ENCODE data around the gene BCKDHB.
"Not testable (repeated sequence)": the region's sequence is repeated elsewhere in the genome, so short reads cannot be mapped to it uniquely, and the experiment has no call there.

Gene BCKDHB

DNA sequence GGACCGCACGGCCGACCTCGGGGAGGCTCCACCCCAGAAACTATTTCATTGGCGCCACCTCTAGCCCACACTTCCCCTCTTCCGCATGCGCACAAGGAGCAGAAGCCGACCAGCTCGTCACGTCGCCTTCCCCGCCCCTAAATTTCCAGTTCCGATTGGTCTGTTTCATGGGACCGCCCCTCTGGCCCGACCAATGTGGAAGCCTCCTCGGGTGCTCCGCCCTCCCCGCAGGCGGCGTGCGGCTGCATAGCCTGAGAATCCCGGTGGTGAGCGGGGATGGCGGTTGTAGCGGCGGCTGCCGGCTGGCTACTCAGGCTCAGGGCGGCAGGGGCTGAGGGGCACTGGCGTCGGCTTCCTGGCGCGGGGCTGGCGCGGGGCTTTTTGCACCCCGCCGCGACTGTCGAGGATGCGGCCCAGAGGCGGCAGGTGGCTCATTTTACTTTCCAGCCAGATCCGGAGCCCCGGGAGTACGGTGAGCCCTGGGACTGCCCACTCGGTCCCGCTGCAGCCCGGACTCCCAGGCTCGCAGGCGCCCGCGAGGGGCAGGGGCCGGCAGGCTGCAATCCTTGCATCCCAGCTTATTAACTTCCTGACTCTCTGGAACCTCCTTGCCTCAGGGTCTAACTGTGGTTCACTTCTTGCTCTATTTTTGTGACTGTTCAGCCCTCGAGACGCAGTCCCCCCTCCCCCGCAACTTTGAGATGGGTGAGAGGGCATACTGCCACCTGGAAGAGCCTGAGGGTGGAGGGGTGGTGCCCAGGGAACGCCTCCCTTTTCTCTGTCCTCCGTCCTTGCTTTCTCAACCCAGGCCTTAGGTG, at the start of gene BCKDHB:
BCKDHB (plus strand) TSS at position 254 of the 818 bp plus-strand sequence; CDS start at position 277, 23 bp downstream.
- DNase-seq: peak; percentile 98

GRCh38 chr6:80060774-80061173, 45.7 kb upstream of the BCKDHB start:
- DNase-seq: no peak

- not testable (repeated sequence) for DNase-seq
These were observed 38.3 kb upstream of the BCKDHB start for GRCh38 chr6:80068146-80068545.

DNA sequence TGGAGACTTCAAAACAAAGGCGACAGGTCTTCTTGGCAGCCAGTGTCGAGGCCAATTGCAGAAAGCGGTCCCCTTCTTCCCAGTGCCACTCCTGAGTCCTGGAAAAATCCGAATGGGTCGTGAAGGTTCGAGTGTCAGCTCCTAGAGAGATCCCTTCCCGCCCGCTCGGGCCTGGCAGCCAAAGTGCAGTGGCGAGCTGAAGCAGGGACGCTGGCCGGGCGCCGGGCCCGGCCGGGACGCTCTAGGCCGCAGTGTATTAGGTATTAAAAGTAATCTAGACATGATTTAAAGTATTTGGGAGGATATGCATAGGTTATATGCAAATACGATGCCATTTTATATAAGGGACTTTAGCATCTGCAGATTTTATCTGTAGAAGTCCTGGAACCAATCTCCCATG, 36.0 kb upstream of the BCKDHB start:
- not testable (repeated sequence) for DNase-seq

DNA sequence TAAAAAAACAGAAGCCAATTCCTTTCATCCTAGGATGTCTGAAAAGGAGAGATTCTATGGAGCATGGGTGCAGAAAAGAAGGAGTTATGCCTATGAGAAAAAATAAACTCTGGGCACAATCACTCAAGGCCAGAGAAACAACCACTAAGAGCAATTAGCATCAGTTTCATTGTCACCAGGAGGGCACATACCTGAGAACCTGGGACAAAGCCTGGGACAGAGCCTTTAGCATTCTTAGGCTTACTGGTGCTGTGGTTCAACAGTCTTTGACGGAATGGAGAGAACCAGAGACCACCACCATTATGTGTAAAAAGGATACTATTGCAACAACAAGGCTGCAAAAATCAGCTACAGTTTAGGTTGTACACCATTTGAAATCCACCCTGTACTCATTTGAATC, 29.4 kb upstream of the BCKDHB start:
- DNase-seq: no peak

GRCh38 chr6:80088637-80089036, 17.8 kb upstream of the BCKDHB start:
- no peak for DNase-seq

DNA sequence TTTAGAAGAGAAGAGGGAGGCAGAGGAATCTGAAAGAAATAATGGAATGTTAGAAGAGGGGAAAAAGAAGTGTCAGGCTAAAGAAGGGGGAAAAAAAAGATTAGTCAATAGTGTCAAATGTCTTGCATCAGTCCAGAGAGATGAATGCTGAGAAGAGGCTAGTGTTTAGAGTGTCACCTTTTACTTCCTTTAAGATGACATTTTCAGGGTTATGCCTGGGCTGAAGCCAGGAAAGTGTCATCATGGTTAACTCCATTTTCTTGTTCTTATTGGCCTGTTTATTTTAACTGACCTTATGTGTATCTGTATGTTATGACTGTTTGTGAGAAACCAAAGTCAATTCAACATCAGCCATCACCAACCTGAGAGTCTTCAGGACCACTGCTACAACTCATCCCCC, 15.0 kb upstream of the BCKDHB start:
- DNase-seq: no peak

GRCh38 chr6:80094017-80094416, 12.5 kb upstream of the BCKDHB start:
- DNase-seq: peak; percentile 52

GRCh38 chr6:80095600-80095999, 10.9 kb upstream of the BCKDHB start:
- DNase-seq: no peak

- no peak for DNase-seq
These were observed 8.1 kb upstream of the BCKDHB start for GRCh38 chr6:80098392-80098791.

DNA sequence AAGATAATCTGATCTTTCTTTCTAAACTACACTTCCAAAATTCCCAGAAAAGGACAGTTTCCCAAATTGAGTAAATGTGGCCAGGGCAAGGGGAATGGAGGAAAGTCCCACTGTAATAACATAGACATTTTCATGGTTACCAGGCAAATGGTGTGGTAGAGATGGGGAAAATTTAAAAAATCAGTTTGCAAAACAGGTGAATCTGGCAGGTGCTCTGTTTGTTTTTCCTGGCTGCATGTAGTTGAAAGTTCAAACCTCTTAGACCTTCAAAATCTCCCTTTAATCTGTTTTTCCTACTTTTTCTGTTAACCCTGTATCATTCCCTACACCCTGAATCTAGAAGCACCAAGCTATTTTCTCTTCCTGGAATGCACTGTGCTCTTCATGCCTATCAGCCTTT, 2.0 kb upstream of the BCKDHB start:
- no peak for DNase-seq

- no peak for DNase-seq
These were observed 476 bp upstream of the BCKDHB start for GRCh38 chr6:80105972-80106417.

DNA sequence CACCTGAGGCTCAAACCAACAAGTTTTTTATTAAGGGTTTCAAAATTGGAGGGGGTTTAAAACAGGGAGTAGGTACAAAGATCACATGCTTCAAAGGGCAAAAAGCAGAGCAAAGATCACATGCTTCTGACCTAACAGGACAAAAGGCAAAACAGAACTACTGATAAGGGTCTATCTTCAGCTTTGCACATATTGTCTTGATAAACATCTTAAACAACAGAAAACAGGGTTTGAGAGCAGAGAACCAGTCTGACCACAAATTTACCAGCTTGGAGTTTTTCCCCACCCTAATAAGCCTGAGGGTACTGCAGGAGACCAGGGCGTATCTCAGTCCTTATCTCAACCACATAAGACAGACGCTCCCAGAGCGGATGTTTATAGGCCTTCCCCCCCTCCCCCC, 16.1 kb downstream of the BCKDHB start:
- not testable (repeated sequence) for DNase-seq

- no peak for DNase-seq
These were observed 20.3 kb downstream of the BCKDHB start for GRCh38 chr6:80126657-80127345.

DNA sequence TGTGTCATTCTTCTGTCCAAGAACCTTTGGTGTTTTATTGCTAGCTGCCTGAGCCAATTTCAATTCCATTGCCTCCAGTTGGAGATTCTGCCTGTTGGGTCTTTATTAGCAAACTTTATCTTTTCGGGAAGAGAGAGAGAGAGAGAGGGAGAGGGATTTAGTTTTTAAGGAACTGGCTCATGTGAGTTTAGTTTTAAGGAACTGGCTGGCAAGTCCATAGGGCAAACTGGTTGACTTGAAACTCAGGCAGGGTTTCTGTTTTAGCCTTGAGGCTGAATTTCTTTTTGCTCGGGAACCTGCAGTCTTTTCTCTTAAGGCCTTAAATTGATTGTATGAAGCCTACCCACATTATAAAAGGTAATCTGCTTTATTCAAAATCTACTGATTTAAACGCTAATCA, 23.0 kb downstream of the BCKDHB start:
- DNase-seq: no peak

- DNase-seq: peak; percentile 25
These were observed 26.5 kb downstream of the BCKDHB start for GRCh38 chr6:80133020-80133419.

GRCh38 chr6:80134065-80134464, 27.6 kb downstream of the BCKDHB start:
- DNase-seq: no peak

DNA sequence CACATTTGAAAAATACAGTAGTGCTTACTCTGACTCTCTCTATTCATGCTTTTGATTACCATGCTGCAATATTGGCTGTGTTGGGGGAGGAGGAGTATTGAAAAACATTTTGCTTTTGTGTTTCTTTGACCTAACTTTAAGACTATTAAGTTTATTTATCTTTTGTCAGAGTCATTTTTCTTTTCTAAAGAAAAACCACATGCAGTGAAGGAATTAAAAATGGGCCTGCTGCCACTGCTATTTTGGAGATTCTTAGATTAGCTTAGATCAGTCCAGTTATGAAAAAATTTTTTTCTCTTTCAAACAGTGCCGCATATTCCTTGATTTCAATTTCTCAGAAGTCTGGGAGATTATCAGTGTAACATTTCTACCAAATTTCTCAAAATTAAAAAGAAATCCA, 36.1 kb downstream of the BCKDHB start:
- no peak for DNase-seq

GRCh38 chr6:80143419-80143937, 37.0 kb downstream of the BCKDHB start:
- DNase-seq: no peak

GRCh38 chr6:80144753-80145315, 38.4 kb downstream of the BCKDHB start:
- DNase-seq: no peak

- no peak for DNase-seq
These were observed 39.0 kb downstream of the BCKDHB start for GRCh38 chr6:80145509-80145908.

GRCh38 chr6:80145921-80146320, 39.5 kb downstream of the BCKDHB start:
- DNase-seq: no peak

- no peak for DNase-seq
These were observed 41.7 kb downstream of the BCKDHB start for GRCh38 chr6:80148220-80148619.

DNA sequence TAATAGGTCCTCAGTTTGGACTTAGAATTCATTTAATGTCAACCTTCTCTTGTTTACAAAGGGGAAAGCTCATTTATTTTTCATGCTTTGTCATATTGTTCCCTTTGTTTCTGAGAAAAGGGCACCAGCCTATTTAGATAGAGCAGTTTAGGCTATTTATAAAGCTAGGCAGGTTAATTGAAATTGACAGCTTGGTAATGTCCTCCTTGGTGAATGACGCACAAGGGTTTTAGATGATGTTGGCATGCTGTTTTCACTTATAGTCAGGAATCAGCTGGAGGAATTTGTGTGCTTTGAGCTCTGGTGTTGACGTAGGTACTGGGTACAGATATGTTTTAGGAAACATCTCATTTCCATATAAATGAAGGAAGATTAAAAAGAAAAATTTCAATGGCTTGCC, 45.2 kb downstream of the BCKDHB start:
- no peak for DNase-seq

Measured in CD4-positive, alpha-beta T cell treated with Interleukin-12 subunit alpha and Interleukin-12 subunit beta, for 1 hour (primary cell).